GM10248 (cell line): Measurements from ENCODE around the gene CABP1.
A peak's percentile ranks its signal among the peaks of the same experiment; 100 is the strongest.

Experiments used
- CTCF ChIA-PET: fragments of 300-600 bp; sonication (Branson Sonifier 250); formaldehyde crosslinking; extraction: SDS; loops from one replicate; lab custom pipeline; 2021; ENCODE audit warnings: antibody characterized with exemption; lab: Yijun Ruan, JAX
- POLR2A ChIA-PET: fragments of 350-650 bp; sonication (Branson Sonifier 250); formaldehyde crosslinking; extraction: SDS; loops from one replicate; lab custom pipeline; 2020; ENCODE audit warnings: antibody characterized with exemption; lab: Yijun Ruan, JAX
- DNase-seq: peaks from one replicate; pipeline ENCODE4 v3.0.0; 2012; ENCODE audit errors: extremely low spot score
- CTCF ChIP-seq: IDR thresholded peaks from 2 replicates; pipeline ENCODE4 v1.5.1; 2012; ENCODE audit warnings: mild to moderate bottlenecking, low read depth; ENCODE audit errors: extremely low read depth, missing control alignments, control extremely low read depth

The CABP1 gene

GRCh38 chr12:120677765-120678473 is 37.5 kb downstream of the CABP1 start:
- no peak for TF ChIP-seq CTCF
- peak; percentile 64 for DNase-seq
- POLR2A ChIA-PET, result no interaction called here
- CTCF ChIA-PET, result interaction anchor here (0.8 to 3.8 kb wide), 6 partner anchors 8 to 294 kb away, joined by 3 to 44 read pairs (median 4); no protein-coding TSS in a partner anchor

DNA sequence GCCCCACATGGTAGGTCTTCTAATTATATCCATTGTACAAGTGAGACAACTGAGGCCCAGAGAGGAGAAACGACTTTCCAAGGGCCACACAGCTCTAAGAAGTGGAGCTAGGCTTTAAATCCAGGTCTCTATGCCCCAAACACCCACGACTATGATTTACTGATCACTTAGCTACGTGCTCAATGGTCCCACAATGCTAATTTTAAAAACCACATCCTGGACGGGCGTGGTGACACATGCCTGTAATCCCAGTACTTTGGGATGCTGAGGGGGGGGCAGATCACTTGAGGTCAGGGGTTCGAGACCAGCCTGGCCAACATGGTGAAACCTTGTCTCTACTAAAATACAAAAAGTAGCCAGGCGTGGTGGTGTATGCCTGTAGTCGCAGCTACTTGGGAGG is 38.1 kb downstream of the CABP1 start:
- TF ChIP-seq CTCF, result no peak
- no peak for DNase-seq
- ChIA-PET CTCF (interaction anchor here (0.8 to 3.8 kb wide), 8 partner anchors 9 to 293 kb away, joined by 3 to 44 read pairs (median 4); no protein-coding TSS in a partner anchor), POLR2A (no interaction called here)

- no peak for DNase-seq
- ChIA-PET POLR2A (no interaction called here), CTCF (interaction anchor here (1.0 to 3.8 kb wide), 4 partner anchors 10 to 291 kb away, joined by 3 to 44 read pairs (median 6); no protein-coding TSS in a partner anchor)
- TF ChIP-seq CTCF, result no peak
These were observed 39.8 kb downstream of the CABP1 start for GRCh38 chr12:120680165-120680738.

DNA sequence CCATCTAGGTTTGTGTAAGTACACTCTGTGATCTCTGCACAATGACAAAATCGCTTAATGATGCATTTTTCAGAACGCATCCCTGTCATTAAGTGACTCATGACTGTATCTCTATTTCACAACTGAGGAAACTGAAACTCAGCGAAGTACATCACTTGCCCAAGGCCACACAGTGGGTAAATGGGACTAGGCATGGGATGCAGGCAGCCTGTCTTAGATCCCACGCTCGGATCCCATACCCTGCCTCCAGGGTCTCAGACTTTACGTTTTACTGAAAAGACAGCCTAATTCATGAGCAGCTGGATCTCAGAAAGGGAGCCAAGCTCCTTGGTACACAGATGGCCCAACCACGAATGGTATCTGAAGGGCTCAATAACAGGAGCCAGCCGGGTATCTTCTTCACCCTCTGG is 44.1 kb downstream of the CABP1 start:
- CTCF ChIA-PET, result interaction anchor here (0.9 to 2.5 kb wide), 2 partner anchors 14 to 36 kb away, joined by 3 to 9 read pairs; no protein-coding TSS in a partner anchor
- TF ChIP-seq CTCF, result no peak
- no peak for DNase-seq

DNA sequence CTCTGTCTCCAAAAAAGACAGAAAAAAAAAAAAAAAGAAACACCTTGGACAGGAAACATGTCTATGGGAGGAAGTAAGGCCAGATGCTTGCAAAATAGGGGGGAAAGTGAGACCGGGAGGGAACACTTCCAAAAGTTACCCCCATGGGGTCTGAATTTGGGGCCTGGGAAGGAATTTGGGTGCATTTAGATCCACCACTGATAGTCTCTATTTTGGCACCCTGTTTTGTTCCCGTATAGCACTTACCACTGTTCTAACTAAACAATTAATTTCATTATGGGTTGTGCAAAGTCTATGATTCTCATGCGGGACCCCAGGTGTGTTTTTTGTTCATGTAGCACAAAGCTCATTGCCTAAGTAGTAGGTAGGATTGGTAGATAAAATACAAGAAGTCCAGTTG is 45.1 kb downstream of the CABP1 start:
- no peak for TF ChIP-seq CTCF
- ChIA-PET POLR2A (interaction anchor here (2.0 kb wide), 1 partner anchor 484 kb away, joined by 8 read pairs; the partner anchor contains the start of gene RPLP0), CTCF (interaction anchor here (1.4 to 2.5 kb wide), 3 partner anchors 37 to 286 kb away, joined by 3 to 9 read pairs (median 4); no protein-coding TSS in a partner anchor)
- DNase-seq, result no peak

More for the DNA sequence above, 44.1 kb downstream of the CABP1 start:
- POLR2A ChIA-PET, result no interaction called here

GRCh38 chr12:120686151-120686689 is 45.8 kb downstream of the CABP1 start:
- ChIA-PET CTCF (interaction anchor here (0.7 to 6.1 kb wide), 10 partner anchors 10 to 374 kb away, joined by 3 to 50 read pairs (median 4); no protein-coding TSS in a partner anchor), POLR2A (interaction anchor here (0.5 to 2.0 kb wide), 2 partner anchors 485 to 876 kb away, joined by 5 to 8 read pairs; partner anchors contain the start of gene RPLP0)
- peak; percentile 93 for DNase-seq
- no peak for TF ChIP-seq CTCF
